HEK293 (cell line): ENCODE data around the gene TTF1.

Source experiments
- ATF2 ChIP-seq: fragments of 450-650 bp; formaldehyde crosslinking; IDR thresholded peaks from 2 replicates; pipeline ENCODE4 v1.5.1; 2016; ENCODE audit warnings: missing biosample characterization, missing genetic modification characterization, low read depth
- GFI1B ChIP-seq: fragments of 450-650 bp; formaldehyde crosslinking; IDR thresholded peaks from 2 replicates; pipeline ENCODE4 v1.5.1; 2016; ENCODE audit warnings: missing biosample characterization, missing genetic modification characterization
- HOXA7 ChIP-seq: sonication (generic); formaldehyde crosslinking; IDR thresholded peaks from 2 replicates; pipeline ENCODE4 v1.8.1; 2022; ENCODE audit warnings: missing genetic modification reagents, borderline replicate concordance
- OVOL3 ChIP-seq: fragments of 450-650 bp; formaldehyde crosslinking; IDR thresholded peaks from 2 replicates; pipeline ENCODE4 v1.5.1; 2016; ENCODE audit warnings: missing biosample characterization, missing genetic modification characterization
- RBAK ChIP-seq: fragments of 450-650 bp; formaldehyde crosslinking; IDR thresholded peaks from 2 replicates; pipeline ENCODE4 v1.5.1; 2016; ENCODE audit warnings: missing biosample characterization, missing genetic modification characterization
- SP3 ChIP-seq: fragments of 450-650 bp; formaldehyde crosslinking; IDR thresholded peaks from 2 replicates; pipeline ENCODE4 v1.5.1; 2016; ENCODE audit warnings: missing biosample characterization, missing genetic modification characterization
- TCF7L2 ChIP-seq: IDR thresholded peaks from 2 replicates; pipeline ENCODE4 v1.6.1; 2011; ENCODE audit warnings: low read depth, mild to moderate bottlenecking, inconsistent platforms, low read length, moderate library complexity, borderline replicate concordance
- ZBTB1 ChIP-seq: fragments of 450-650 bp; formaldehyde crosslinking; IDR thresholded peaks from 2 replicates; pipeline ENCODE4 v1.5.1; 2016; ENCODE audit warnings: missing biosample characterization, missing genetic modification characterization
- ZBTB17 ChIP-seq: fragments of 450-650 bp; formaldehyde crosslinking; IDR thresholded peaks from 2 replicates; pipeline ENCODE4 v1.5.1; 2016; ENCODE audit warnings: missing biosample characterization, missing genetic modification characterization
- ZBTB7A ChIP-seq: fragments of 450-650 bp; formaldehyde crosslinking; IDR thresholded peaks from 2 replicates; pipeline ENCODE4 v1.5.1; 2016; ENCODE audit warnings: low read depth, missing biosample characterization, missing genetic modification characterization
- ZBTB8A ChIP-seq: fragments of 450-650 bp; formaldehyde crosslinking; IDR thresholded peaks from 2 replicates; pipeline ENCODE4 v1.5.1; 2016; ENCODE audit warnings: missing biosample characterization, missing genetic modification characterization
- ZFP41 ChIP-seq: fragments of 450-650 bp; formaldehyde crosslinking; IDR thresholded peaks from 2 replicates; pipeline ENCODE4 v1.5.1; 2016; ENCODE audit warnings: missing biosample characterization, missing genetic modification characterization, borderline replicate concordance
- ZNF140 ChIP-seq: fragments of 450-650 bp; formaldehyde crosslinking; IDR thresholded peaks from 2 replicates; pipeline ENCODE4 v1.5.1; 2016; ENCODE audit warnings: missing biosample characterization, missing genetic modification characterization
- ZNF155 ChIP-seq: fragments of 450-650 bp; formaldehyde crosslinking; IDR thresholded peaks from 2 replicates; pipeline ENCODE4 v1.5.1; 2016; ENCODE audit warnings: missing biosample characterization, missing genetic modification characterization
- ZNF19 ChIP-seq: fragments of 450-650 bp; formaldehyde crosslinking; IDR thresholded peaks from 2 replicates; pipeline ENCODE4; 2016; ENCODE audit warnings: missing biosample characterization, missing genetic modification characterization, low read depth
- ZNF239 ChIP-seq: fragments of 450-650 bp; formaldehyde crosslinking; IDR thresholded peaks from 2 replicates; pipeline ENCODE4 v1.5.1; 2016; ENCODE audit warnings: missing biosample characterization, missing genetic modification characterization
- ZNF274 ChIP-seq, 2 experiments: fragments of 200-500 bp in 1 of 2; fragments of 450-650 bp in 1 of 2; sonication (Bioruptor generic) in 1 of 2; formaldehyde crosslinking in 1 of 2; IDR thresholded peaks; 2 replicates each; pipeline versions ENCODE4 v1.5.1 to v1.6.1; 2014 to 2016; ENCODE audit warnings: borderline replicate concordance in 1 of 2, inconsistent platforms in 1 of 2, low read length in 1 of 2, missing biosample characterization in 1 of 2, missing genetic modification characterization in 1 of 2
- ZNF311 ChIP-seq: fragments of 450-650 bp; formaldehyde crosslinking; IDR thresholded peaks from 2 replicates; pipeline ENCODE4 v1.5.1; 2017; ENCODE audit warnings: missing biosample characterization, missing genetic modification characterization, borderline replicate concordance
- ZNF354C ChIP-seq: fragments of 450-650 bp; formaldehyde crosslinking; IDR thresholded peaks from 2 replicates; pipeline ENCODE4 v1.5.1; 2016; ENCODE audit warnings: missing biosample characterization, missing genetic modification characterization, low read depth, borderline replicate concordance
- ZNF394 ChIP-seq: fragments of 450-650 bp; formaldehyde crosslinking; IDR thresholded peaks from 2 replicates; pipeline ENCODE4 v1.5.1; 2016; ENCODE audit warnings: missing biosample characterization, missing genetic modification characterization, mild to moderate bottlenecking, moderate library complexity, borderline replicate concordance
- ZNF423 ChIP-seq: fragments of 450-650 bp; formaldehyde crosslinking; IDR thresholded peaks from 2 replicates; pipeline ENCODE4 v1.5.1; 2016; ENCODE audit warnings: missing biosample characterization, missing genetic modification characterization
- ZNF488 ChIP-seq: fragments of 450-650 bp; formaldehyde crosslinking; IDR thresholded peaks from 2 replicates; pipeline ENCODE4 v1.5.1; 2016; ENCODE audit warnings: missing biosample characterization, missing genetic modification characterization
- ZNF514 ChIP-seq: fragments of 450-650 bp; formaldehyde crosslinking; IDR thresholded peaks from 2 replicates; pipeline ENCODE4 v1.5.1; 2016; ENCODE audit warnings: missing biosample characterization, missing genetic modification characterization
- ZNF521 ChIP-seq: fragments of 450-650 bp; formaldehyde crosslinking; IDR thresholded peaks from 2 replicates; pipeline ENCODE4 v1.5.1; 2017; ENCODE audit warnings: missing biosample characterization, mild to moderate bottlenecking, missing genetic modification characterization
- ZNF549 ChIP-seq: fragments of 450-650 bp; IDR thresholded peaks from 2 replicates; pipeline ENCODE4 v1.5.1; 2018; ENCODE audit warnings: missing biosample characterization, missing genetic modification characterization, mild to moderate bottlenecking, inconsistent platforms, moderate library complexity
- ZNF596 ChIP-seq: fragments of 450-650 bp; IDR thresholded peaks from 2 replicates; pipeline ENCODE4 v1.5.0; 2018; ENCODE audit warnings: missing biosample characterization, mild to moderate bottlenecking, missing genetic modification characterization, moderate library complexity
- ZNF629 ChIP-seq: fragments of 450-650 bp; formaldehyde crosslinking; IDR thresholded peaks from 2 replicates; pipeline ENCODE4 v1.5.1; 2017; ENCODE audit warnings: missing biosample characterization, missing genetic modification characterization
- ZNF776 ChIP-seq: fragments of 450-650 bp; formaldehyde crosslinking; IDR thresholded peaks from 2 replicates; pipeline ENCODE4 v1.5.0; 2017; ENCODE audit warnings: missing biosample characterization, missing genetic modification characterization, borderline replicate concordance
- ZNF837 ChIP-seq: fragments of 450-650 bp; formaldehyde crosslinking; IDR thresholded peaks from 2 replicates; pipeline ENCODE4 v1.5.1; 2016; ENCODE audit warnings: missing biosample characterization, missing genetic modification characterization
- ZNF843 ChIP-seq: fragments of 450-650 bp; formaldehyde crosslinking; IDR thresholded peaks from 2 replicates; pipeline ENCODE4 v1.5.1; 2016; ENCODE audit warnings: missing biosample characterization, missing genetic modification characterization
- TF ChIP-seq, protein P1 (sequence below): fragments of 450-650 bp; formaldehyde crosslinking; IDR thresholded peaks from 2 replicates; pipeline ENCODE4 v1.5.1; 2017; ENCODE audit warnings: missing biosample characterization, missing genetic modification characterization
- TF ChIP-seq, protein P2 (sequence below): fragments of 450-650 bp; formaldehyde crosslinking; IDR thresholded peaks from 2 replicates; pipeline ENCODE4 v1.5.1; 2016; ENCODE audit warnings: missing biosample characterization, missing genetic modification characterization
- TF ChIP-seq, protein P3 (sequence below): fragments of 450-650 bp; formaldehyde crosslinking; IDR thresholded peaks from 2 replicates; pipeline ENCODE4 v1.5.1; 2016; ENCODE audit warnings: missing biosample characterization, missing genetic modification characterization
- TF ChIP-seq, protein P4 (sequence below): fragments of 450-650 bp; formaldehyde crosslinking; IDR thresholded peaks from 2 replicates; pipeline ENCODE4 v1.5.1; 2016; ENCODE audit warnings: missing biosample characterization, missing genetic modification characterization

Gene TTF1

GRCh38 chr9:132409828-132410528 lies 3.3 kb upstream of the TTF1 start, which contains the start of gene CFAP77 (continued):
- no peak for TF ChIP-seq ZNF155 (tag by site-specific recombination)
- TF ChIP-seq RBAK: no peak
- TF ChIP-seq ZNF19 (tag by site-specific recombination): no peak
- TF ChIP-seq ZNF843 (tag by site-specific recombination): 0 out of 2 replicates have a peak, but pooled peaks have one; percentile 29
- no peak for TF ChIP-seq SP3 (tag by site-specific recombination)
- TF ChIP-seq ZNF274 (IDR thresholded peaks at IDR 0.05; ENCODE audit: low read length): no peak
- TF ChIP-seq ZNF274 (tag by site-specific recombination; IDR thresholded peaks at IDR 0.05; ENCODE audit: borderline replicate concordance): no peak
- TF ChIP-seq, protein P1, sequence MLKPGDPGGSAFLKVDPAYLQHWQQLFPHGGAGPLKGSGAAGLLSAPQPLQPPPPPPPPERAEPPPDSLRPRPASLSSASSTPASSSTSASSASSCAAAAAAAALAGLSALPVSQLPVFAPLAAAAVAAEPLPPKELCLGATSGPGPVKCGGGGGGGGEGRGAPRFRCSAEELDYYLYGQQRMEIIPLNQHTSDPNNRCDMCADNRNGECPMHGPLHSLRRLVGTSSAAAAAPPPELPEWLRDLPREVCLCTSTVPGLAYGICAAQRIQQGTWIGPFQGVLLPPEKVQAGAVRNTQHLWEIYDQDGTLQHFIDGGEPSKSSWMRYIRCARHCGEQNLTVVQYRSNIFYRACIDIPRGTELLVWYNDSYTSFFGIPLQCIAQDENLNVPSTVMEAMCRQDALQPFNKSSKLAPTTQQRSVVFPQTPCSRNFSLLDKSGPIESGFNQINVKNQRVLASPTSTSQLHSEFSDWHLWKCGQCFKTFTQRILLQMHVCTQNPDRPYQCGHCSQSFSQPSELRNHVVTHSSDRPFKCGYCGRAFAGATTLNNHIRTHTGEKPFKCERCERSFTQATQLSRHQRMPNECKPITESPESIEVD (tag by site-specific recombination): no peak
- no peak for TF ChIP-seq ZNF521 (tag by site-specific recombination)
- no peak for TF ChIP-seq ZNF354C
- TF ChIP-seq, protein P2, sequence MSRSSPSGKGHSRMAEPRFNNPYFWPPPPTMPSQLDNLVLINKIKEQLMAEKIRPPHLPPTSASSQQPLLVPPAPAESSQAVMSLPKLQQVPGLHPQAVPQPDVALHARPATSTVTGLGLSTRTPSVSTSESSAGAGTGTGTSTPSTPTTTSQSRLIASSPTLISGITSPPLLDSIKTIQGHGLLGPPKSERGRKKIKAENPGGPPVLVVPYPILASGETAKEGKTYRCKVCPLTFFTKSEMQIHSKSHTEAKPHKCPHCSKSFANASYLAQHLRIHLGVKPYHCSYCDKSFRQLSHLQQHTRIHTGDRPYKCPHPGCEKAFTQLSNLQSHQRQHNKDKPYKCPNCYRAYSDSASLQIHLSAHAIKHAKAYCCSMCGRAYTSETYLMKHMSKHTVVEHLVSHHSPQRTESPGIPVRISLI (tag by site-specific recombination): no peak
- TF ChIP-seq ZBTB7A (tag by site-specific recombination): no peak
- no peak for TF ChIP-seq ZNF423 (tag by site-specific recombination)
- TF ChIP-seq, protein P3, sequence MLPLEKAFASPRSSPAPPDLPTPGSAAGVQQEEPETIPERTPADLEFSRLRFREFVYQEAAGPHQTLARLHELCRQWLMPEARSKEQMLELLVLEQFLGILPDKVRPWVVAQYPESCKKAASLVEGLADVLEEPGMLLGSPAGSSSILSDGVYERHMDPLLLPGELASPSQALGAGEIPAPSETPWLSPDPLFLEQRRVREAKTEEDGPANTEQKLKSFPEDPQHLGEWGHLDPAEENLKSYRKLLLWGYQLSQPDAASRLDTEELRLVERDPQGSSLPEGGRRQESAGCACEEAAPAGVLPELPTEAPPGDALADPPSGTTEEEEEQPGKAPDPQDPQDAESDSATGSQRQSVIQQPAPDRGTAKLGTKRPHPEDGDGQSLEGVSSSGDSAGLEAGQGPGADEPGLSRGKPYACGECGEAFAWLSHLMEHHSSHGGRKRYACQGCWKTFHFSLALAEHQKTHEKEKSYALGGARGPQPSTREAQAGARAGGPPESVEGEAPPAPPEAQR (tag by site-specific recombination): no peak
- TF ChIP-seq ZBTB1 (tag by site-specific recombination): no peak
- TF ChIP-seq ZNF549: no peak
- TF ChIP-seq ZNF140: no peak
- peak; percentile 16; the same call in 1 of the 2 replicates for TF ChIP-seq ZNF629 (tag by site-specific recombination)
- no peak for TF ChIP-seq ZNF514
- no peak for TF ChIP-seq ZNF394 (tag by site-specific recombination)
- no peak for TF ChIP-seq ATF2 (tag by site-specific recombination)
- TF ChIP-seq ZNF776: no peak
- TF ChIP-seq OVOL3: no peak
- TF ChIP-seq ZNF488: no peak
- no peak for TF ChIP-seq ZNF596 (tag by site-specific recombination)
- TF ChIP-seq ZNF311 (tag by site-specific recombination): no peak
- TF ChIP-seq ZFP41 (tag by site-specific recombination): no peak
- TF ChIP-seq, protein P4, sequence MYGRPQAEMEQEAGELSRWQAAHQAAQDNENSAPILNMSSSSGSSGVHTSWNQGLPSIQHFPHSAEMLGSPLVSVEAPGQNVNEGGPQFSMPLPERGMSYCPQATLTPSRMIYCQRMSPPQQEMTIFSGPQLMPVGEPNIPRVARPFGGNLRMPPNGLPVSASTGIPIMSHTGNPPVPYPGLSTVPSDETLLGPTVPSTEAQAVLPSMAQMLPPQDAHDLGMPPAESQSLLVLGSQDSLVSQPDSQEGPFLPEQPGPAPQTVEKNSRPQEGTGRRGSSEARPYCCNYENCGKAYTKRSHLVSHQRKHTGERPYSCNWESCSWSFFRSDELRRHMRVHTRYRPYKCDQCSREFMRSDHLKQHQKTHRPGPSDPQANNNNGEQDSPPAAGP (tag by site-specific recombination): peak; percentile 75
- TF ChIP-seq TCF7L2: no peak
- TF ChIP-seq HOXA7 (CRISPR knock-in tag): no peak
- no peak for TF ChIP-seq ZNF239 (tag by site-specific recombination)
- peak; percentile 92 for TF ChIP-seq ZBTB8A (tag by site-specific recombination)
- TF ChIP-seq ZBTB17 (tag by site-specific recombination): peak; percentile 75
- no peak for TF ChIP-seq ZNF837
- TF ChIP-seq GFI1B (tag by site-specific recombination): no peak
